Measurements from ENCODE around the gene SLC19A2. TPM values are rescaled to one million over a fixed set of nuclear protein-coding genes. Genes with fewer than 3 reads are reported as not detected.

The SLC19A2 gene
- total RNA-seq, 1 experiment from 2014 or later, result 4.9 TPM

DNA sequence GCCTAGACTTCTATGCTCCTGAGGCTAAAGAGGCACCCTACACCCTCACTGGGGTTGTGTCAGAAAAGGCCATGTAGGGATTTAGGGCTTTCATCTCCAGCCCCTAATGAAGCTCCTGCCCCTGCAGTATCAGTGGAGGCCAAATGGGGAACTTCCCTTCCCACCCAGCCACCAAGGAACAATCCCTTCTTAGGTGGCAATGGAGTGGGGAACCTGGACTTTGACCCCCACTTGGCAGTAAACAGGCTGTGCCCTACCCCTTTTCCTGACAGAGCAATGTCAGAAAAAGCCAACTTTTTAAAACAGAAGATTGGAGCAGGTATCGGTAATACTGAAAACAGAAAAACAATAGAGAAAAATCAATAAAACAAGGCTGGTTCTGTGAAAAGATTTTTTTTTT is 35.5 kb upstream of the SLC19A2 start:
- ChIA-PET CTCF (no interaction called here), POLR2A (ENCODE audit: unreplicated experiment) (no interaction called here)
- no peak for DNase-seq
- Histone ChIP-seq H3K27ac (no peak overlapping the region), H3K79me2 (ENCODE audit: low read depth) (no peaks in the 10 kb centered on the region), H3K9me2 (ENCODE audit: insufficient read depth) (no peaks in the 10 kb centered on the region), H2AFZ (no peak overlapping the region), H3K9me3 (ENCODE audit: insufficient read depth, low read depth) (no peaks in the 10 kb centered on the region), H3K4me2 (no peak overlapping the region), H3K36me3 (ENCODE audit: low read depth) (no peaks in the 10 kb centered on the region), H3K4me3 (no peak overlapping the region), H3K4me1 (replicated peaks; ENCODE audit: insufficient read depth) (peaks cover 19% of the 10 kb centered on the region), H4K20me1 (ENCODE audit: insufficient read depth) (no peaks in the 10 kb centered on the region), H3F3A (ENCODE audit: insufficient read depth, low read depth) (no peaks in the 10 kb centered on the region), H3K27me3 (ENCODE audit: insufficient read depth, low read depth) (no peaks in the 10 kb centered on the region)
- no peak for TF ChIP-seq EZH2 (IDR thresholded peaks at IDR 0.05; ENCODE audit: low read depth)
- TF ChIP-seq, protein P1, sequence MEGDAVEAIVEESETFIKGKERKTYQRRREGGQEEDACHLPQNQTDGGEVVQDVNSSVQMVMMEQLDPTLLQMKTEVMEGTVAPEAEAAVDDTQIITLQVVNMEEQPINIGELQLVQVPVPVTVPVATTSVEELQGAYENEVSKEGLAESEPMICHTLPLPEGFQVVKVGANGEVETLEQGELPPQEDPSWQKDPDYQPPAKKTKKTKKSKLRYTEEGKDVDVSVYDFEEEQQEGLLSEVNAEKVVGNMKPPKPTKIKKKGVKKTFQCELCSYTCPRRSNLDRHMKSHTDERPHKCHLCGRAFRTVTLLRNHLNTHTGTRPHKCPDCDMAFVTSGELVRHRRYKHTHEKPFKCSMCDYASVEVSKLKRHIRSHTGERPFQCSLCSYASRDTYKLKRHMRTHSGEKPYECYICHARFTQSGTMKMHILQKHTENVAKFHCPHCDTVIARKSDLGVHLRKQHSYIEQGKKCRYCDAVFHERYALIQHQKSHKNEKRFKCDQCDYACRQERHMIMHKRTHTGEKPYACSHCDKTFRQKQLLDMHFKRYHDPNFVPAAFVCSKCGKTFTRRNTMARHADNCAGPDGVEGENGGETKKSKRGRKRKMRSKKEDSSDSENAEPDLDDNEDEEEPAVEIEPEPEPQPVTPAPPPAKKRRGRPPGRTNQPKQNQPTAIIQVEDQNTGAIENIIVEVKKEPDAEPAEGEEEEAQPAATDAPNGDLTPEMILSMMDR (conservative IDR thresholded peaks at IDR 0.05), result no peak
- intact Hi-C loops (cut with micrococcal nuclease; ENCODE audit: unreplicated experiment), result no loop called here
- no TSS peak for BruUV-seq (replicated peaks)

DNA sequence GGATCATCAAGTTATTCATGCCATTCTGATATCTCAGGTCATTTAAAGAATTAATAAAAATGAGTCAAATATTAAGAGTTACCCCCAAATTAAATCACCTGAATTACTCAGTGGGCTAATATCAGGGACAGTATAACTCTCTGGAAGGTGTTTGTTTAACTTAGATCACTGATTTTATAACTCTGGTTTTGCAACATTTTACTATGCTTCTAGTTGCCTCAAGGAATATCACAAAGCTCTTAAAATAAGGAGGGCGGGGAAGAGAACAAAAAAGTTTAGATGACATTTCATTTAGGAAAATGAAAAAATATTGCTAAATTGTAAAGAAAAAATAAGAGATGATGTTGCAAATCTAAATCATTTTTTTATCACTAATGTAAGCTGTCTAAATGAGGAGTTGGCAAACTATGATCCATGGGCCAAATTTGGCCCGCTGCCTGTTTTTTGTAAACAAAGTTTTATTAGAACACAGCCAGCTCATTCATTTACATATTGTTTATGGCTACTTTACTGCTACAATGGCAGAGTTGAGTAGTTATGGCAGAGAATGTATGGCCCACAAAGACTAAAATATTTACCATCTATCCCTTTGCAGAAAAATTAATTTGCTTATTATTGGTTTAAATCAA is 31.9 kb upstream of the SLC19A2 start:
- peak in 1 of 2 experiments; percentile 53 for DNase-seq

DNA sequence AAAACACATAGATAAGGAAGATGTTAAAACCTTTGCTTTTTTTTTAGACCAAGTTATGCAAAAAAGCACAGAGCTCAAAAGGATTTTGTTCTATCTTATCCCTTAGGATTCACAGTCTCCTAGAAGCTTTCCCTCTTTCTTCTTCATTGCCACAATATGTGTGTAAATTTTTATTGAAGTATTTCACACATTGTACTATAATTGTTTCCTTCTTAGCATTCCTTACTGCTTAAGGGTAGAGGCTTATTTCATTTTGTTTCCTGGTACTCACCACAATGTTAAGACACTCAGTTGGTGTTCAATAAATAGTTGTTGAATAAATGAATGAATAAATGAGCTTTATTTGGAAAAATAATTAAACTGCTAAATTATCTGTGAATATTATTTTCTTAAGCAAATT is 29.9 kb upstream of the SLC19A2 start:
- Histone ChIP-seq H3K4me1 (replicated peaks; ENCODE audit: insufficient read depth) (peaks cover 38% of the 10 kb centered on the region), H3K79me2 (ENCODE audit: low read depth) (no peaks in the 10 kb centered on the region)
- TF ChIP-seq, protein P1 (conservative IDR thresholded peaks at IDR 0.05), result no peak
- no peak for TF ChIP-seq EZH2 (IDR thresholded peaks at IDR 0.05; ENCODE audit: low read depth)

More for the DNA sequence above, 31.9 kb upstream of the SLC19A2 start:
- BruUV-seq (replicated peaks), result no TSS peak
- Histone ChIP-seq H3K27me3 (ENCODE audit: insufficient read depth, low read depth) (no peaks in the 10 kb centered on the region), H3K27ac (no peak overlapping the region), H4K20me1 (ENCODE audit: insufficient read depth) (no peaks in the 10 kb centered on the region), H3K79me2 (ENCODE audit: low read depth) (no peaks in the 10 kb centered on the region), H3K36me3 (ENCODE audit: low read depth) (no peaks in the 10 kb centered on the region), H3K4me2 (no peak overlapping the region), H3K4me1 (replicated peaks; ENCODE audit: insufficient read depth) (peaks cover 20% of the 10 kb centered on the region), H3K9me3 (ENCODE audit: insufficient read depth, low read depth) (0 out of 2 replicates have a peak, but pooled peaks cover 4% of the 10 kb centered on the region), H2AFZ (no peak overlapping the region), H3K4me3 (no peak overlapping the region), H3K9me2 (ENCODE audit: insufficient read depth) (no peaks in the 10 kb centered on the region), H3F3A (ENCODE audit: insufficient read depth, low read depth) (0 out of 2 replicates have a peak, but pooled peaks cover 4% of the 10 kb centered on the region)
- ChIA-PET CTCF (no interaction called here), POLR2A (ENCODE audit: unreplicated experiment) (no interaction called here)
- TF ChIP-seq, protein P1 (conservative IDR thresholded peaks at IDR 0.05), result no peak
- TF ChIP-seq EZH2 (IDR thresholded peaks at IDR 0.05; ENCODE audit: low read depth), result no peak
- intact Hi-C loops (cut with micrococcal nuclease; ENCODE audit: unreplicated experiment), result no loop called here

More for the DNA sequence above, 29.9 kb upstream of the SLC19A2 start:
- Histone ChIP-seq H3K4me3 (no peak overlapping the region), H3K27me3 (ENCODE audit: insufficient read depth, low read depth) (no peaks in the 10 kb centered on the region), H3F3A (ENCODE audit: insufficient read depth, low read depth) (peaks cover 21% of the 10 kb centered on the region), H3K4me2 (no peak overlapping the region), H3K36me3 (ENCODE audit: low read depth) (no peaks in the 10 kb centered on the region), H3K9me3 (ENCODE audit: insufficient read depth, low read depth) (0 out of 2 replicates have a peak, but pooled peaks cover 4% of the 10 kb centered on the region), H2AFZ (no peak overlapping the region), H3K27ac (no peak overlapping the region), H3K9me2 (ENCODE audit: insufficient read depth) (no peaks in the 10 kb centered on the region), H4K20me1 (ENCODE audit: insufficient read depth) (no peaks in the 10 kb centered on the region)
- peak in 1 of 2 experiments; percentile 43 for DNase-seq
- intact Hi-C loops (cut with micrococcal nuclease; ENCODE audit: unreplicated experiment), result no loop called here
- BruUV-seq (replicated peaks), result no TSS peak
- ChIA-PET POLR2A (ENCODE audit: unreplicated experiment) (no interaction called here), CTCF (no interaction called here)

Measured in PC-9 (cell line).